Frontal cortex (tissue), 4 donors: ENCODE results near the gene UPF1. TPM values are rescaled to one million over a fixed set of nuclear protein-coding genes. Genes with fewer than 3 reads are reported as not detected.
"Not testable (repeated sequence)": the region's sequence is repeated elsewhere in the genome, so short reads cannot be mapped to it uniquely, and the experiment has no call there.

Experiments
- DNase-seq, 2 donors: peaks; one replicate each; pipeline ENCODE4 v3.0.0; 2012; ENCODE audit warnings: low spot score in 2 of 2
- FAIRE-seq: peaks from 2 replicates; lab custom pipeline; 2012; peaks lifted over from hg19 to GRCh38; lab: Jason Lieb, UNC
- total RNA-seq: library from RNA; depleted of rRNA; stranded (reverse); fragments of >200 nt; gene quantifications from one replicate; pipeline ENCODE4 v1.2.3, GENCODE V29; 2014
- donor health status: control.
- donor health status: control.
- donor health status: control.

The UPF1 gene
- total RNA-seq, 1 donor from 2014 or later: 38.3 TPM

DNA sequence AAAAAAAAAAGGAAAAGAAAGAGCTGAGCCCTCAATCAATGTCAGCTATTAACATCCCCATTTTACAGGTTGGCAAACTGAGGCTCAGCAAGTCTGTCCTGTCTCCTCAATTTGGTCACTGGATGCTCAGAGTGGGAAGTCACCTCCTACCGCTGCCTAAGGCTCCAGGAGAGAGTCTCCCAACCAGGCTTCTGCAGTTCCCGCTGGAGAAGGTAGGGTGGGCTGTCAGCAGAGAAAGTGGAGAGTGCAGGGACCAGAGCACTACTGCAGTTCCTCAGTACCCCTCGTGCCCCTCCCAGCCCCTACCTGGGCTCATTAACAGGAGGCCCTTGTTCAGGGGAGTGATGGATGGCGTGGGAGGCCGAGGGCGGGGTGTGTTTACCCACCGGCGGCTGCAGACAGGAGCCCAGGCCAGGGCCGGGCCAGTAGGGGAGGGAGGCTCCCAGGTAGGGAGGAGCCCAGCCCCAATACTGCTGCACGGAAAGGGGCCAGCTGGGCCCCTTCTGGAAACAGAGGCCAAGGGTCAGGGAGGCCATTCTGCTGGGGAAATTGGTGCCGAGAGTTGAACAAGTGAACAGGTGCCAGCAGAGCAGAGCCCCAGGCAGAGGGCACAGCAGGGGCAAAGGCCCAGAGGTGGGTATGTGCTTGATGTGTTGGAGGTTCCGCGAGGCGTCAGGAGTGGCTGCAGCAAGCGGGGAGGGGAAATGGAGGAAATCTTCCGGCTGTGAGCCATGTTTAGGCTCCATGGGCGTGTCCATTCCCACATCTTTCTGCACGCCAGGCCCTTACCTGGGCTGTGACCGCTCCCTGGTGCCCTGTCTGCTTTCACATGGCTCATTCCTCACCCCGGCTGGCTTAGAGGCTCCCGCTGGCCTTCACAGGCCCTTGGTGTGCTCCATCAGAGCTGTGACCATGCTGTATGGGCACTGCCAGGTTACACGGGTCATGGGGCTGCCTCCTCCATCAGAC, 33.1 kb upstream of the UPF1 start:
- no peak for DNase-seq
- no peak for FAIRE-seq

DNA sequence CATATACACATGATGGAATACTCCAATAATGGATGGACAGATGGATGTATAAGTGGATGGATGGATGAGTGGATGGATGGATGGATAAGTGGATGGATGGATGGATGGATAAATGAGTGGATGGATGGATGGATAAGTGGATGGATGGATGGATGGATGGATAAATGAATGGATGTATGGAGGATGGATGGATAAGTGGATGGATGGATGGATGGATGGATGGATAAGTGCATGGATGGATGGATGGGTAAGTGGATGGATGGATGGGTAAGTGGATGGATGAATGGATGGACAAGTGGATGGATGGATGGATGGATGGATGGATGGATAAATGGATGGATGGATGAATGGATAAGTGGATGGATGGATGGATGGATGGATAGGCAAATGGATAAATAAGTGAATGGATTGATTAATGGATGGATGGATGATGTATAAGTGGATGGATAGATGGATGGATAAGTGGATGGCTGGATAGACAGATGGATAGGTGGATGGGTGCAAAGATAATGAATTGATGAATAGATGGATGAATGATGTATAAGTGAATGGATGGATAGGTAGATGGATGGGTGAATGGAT, 32.3 kb upstream of the UPF1 start:
- FAIRE-seq (no peak), DNase-seq (no peak)

GRCh38 chr19:18800079-18800478, 31.7 kb upstream of the UPF1 start:
- DNase-seq (no peak), FAIRE-seq (no peak)

- DNase-seq: no peak
- FAIRE-seq: no peak
These were observed 31.1 kb upstream of the UPF1 start for GRCh38 chr19:18800636-18801035.

- no peak for DNase-seq
- FAIRE-seq: no peak
These were observed 29.4 kb upstream of the UPF1 start for GRCh38 chr19:18802354-18802753.

- FAIRE-seq (no peak), DNase-seq (no peak)
These were observed 28.1 kb upstream of the UPF1 start for GRCh38 chr19:18803550-18804138.

- FAIRE-seq (no peak), DNase-seq (no peak)
These were observed 27.6 kb upstream of the UPF1 start for GRCh38 chr19:18804139-18804601.

DNA sequence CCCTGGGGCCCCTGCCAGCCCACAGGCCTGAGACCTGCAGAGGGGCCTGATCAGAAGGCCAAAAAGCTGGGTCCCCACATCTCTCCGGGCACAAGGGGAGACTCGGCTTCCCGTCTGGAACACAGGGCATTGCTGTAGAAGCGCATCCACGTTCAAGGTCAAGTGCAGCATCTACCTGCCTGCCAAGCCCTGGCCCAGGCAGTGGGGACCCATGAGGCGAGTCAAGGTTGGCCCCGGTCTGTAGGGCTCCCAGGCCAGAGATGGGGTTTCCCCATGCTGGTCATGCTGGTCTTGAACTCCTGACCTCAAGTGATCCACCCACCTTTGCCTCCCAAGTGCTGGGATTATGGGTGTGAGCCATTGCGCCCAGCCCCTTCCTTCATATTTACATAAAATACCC, 27.1 kb upstream of the UPF1 start:
- FAIRE-seq (no peak), DNase-seq (no peak)

GRCh38 chr19:18807861-18808331, 23.9 kb upstream of the UPF1 start:
- DNase-seq (no peak), FAIRE-seq (no peak)

DNA sequence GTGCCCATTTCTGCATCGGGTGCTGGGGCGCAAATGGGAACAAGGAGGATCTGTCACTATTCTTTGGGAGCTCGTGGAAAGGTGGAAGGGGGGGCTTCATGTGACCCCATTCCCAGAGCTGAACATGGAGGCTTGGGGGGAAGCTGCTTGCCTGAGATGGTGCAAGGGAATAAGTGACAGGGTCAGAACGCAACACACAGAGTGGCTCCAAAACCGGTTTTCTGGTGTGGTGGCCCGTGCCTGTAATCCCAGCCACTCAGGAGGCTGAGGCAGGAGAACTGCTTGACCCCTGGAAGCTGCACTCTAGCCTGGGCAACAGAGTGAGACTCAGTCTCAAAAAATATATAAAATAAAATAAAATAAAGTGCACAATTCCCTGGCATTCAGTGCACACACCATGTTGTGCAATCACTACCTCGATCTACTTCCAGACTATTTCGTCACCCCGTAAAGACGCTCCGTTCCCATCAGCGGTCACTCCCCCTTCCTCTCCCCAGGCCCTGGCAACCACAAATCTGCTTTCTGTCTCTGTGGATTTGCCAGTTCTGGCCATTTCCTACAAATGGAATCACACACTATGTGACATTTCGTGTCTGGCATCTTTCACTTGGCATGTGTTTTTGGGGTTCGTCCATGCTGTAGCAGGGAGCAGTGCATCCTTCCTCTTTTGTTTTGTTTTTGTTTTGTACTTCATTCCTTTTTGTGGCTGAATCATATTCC, 22.4 kb upstream of the UPF1 start:
- no peak for DNase-seq
- no peak for FAIRE-seq

DNA sequence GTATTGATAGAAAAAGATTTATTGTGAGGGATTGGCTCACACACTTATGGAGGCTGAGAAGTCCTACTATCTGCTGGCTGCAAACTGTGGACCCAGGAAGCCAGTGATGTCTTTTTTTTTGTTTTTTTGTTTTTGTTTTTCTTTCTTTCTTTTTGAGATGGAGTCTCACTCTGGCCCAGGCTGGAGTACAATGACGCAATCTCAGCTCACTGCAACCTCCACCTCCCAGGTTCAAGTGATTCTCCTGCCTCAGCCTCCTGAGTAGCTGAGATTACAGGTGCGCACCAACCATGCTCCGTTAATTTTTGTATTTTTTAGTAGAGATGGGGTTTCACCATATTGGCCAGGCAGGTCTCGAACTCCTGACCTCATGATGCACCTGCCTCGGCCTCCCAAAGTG, 20.1 kb upstream of the UPF1 start:
- FAIRE-seq, DNase-seq: not testable (repeated sequence)

- no peak for DNase-seq
- no peak for FAIRE-seq
These were observed 17.7 kb upstream of the UPF1 start for GRCh38 chr19:18814063-18814462.

- FAIRE-seq (no peak), DNase-seq (no peak)
These were observed 16.1 kb upstream of the UPF1 start for GRCh38 chr19:18815673-18816072.

DNA sequence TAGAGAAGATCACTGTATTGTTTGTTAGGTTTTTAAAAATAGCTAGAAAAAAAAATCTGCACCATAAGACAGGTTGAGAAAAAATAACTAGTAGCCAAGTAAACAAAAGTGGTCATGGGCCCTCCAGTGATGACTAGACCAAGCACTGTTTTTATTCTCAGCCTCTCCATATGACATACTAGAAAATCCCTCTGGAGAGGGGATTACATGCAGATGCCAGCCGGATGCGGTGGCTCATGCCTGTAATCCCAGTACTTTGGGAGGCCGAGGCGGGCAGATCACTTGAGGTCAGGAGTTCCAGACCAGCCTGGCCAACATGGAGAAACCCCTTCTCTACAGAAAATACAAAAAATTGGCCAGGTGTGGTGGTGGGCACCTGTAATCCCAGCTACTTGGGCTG, 15.1 kb upstream of the UPF1 start:
- not testable (repeated sequence) for FAIRE-seq, DNase-seq

GRCh38 chr19:18817574-18817973, 14.2 kb upstream of the UPF1 start:
- DNase-seq (no peak), FAIRE-seq (no peak)

DNA sequence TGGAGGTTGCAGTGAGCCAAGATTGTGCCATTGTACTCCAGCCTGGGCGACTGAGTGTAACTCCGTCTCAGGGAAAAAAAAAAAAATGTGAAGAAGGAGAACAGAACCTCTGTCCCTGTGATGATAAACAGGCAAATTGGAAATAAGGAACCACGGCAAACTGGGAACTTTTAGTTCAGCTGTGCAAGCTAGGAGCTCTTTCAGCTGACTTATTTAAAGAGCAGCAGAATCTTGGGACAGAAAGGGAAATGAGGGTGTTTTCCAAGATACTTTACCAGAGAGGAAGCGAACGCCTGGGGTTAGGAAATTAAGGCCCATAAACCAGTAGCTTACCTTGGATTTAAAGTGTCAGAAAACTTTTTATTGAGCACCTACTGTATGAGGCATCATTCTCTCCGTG, 3.0 kb upstream of the UPF1 start:
- DNase-seq: no peak
- FAIRE-seq: no peak

DNA sequence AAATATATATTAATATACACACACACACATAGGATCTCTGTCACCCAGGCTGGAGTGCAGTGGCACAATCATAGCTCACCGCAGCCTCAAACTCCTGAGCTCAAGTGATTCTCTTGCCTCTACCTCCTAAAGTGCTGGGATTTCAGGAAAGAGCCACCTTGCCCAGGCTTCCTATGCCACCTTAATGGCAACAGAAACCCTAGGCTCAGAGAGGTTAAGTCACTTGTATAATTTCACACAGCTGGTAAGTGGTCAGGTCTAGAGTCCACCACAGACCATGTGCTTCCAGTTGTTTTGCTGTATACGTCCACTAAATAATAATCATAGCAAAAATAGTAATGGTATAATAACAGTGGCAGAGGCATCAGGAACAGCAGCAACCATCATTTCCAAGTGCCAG, 1.3 kb upstream of the UPF1 start:
- FAIRE-seq: no peak
- no peak for DNase-seq

GRCh38 chr19:18832306-18833140, 764 bp downstream of the UPF1 start:
- FAIRE-seq (no peak), DNase-seq (no peak)

DNA sequence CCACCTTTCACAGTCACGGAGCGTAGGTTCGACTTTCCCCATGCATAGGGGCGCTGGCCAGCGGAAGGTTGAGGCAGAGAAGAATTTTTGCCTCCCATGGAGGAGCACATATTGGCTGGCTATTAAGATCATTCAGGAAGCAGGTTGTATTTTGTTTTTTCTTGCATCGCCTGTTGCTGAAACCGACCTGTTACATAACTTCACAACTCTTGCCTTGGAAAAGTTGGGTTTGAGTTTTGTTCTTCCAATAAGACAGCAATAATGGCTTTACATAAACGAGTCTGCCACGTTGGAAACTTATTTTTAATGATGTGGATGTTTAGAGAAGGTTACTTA, 1.4 kb downstream of the UPF1 start:
- DNase-seq (no peak), FAIRE-seq (no peak)
